ENCODE measurements around the gene IQSEC1.
A peak's percentile ranks its signal among the peaks of the same experiment; 100 is the strongest.
"Not testable (repeated sequence)": the region's sequence is repeated elsewhere in the genome, so short reads cannot be mapped to it uniquely, and the experiment has no call there.

Gene IQSEC1

DNA sequence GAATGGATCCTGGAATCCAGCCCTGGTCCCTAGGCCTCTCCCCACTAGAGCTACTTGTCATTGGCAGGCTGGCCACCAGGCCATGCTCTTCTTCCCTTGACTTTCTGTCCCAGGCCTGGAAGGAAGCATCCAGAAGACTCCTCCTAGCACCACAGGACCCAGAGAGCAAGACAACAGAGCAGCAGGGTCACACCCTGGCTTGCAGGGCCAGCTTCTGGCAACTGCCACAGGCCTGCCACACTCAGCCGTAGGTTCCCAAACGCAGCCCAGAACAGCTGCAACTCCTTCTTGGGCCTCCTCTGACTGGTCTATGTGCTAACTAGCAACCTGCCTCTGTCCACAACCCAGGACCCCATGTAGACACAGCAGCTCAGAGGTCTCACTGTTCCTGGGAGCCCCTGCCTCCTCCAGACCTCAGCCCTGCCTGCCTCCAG lies 195.1 kb downstream of the IQSEC1 start:
- FAIRE-seq (no peak), DNase-seq (ENCODE audit: low spot score) (no peak)

DNA sequence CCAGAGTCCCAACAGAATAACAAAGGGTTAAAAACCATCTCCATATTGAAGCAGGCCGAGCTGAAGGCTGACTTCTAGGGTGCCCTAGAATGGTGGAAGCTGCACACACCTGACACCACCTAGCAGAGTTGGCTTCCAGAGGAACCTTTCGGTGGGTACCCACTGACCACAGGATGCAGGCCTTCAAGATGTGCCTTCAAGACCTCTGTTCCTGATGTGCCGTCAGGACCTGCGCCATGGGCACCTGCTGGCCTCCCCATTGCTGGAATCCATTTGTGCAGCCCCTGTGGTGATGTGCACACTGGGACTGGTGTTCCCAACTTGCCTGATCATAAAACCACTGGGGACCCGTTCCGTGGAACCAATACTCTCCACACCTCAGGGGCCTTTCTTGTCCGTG lies 196.2 kb downstream of the IQSEC1 start:
- DNase-seq (ENCODE audit: low spot score) (no peak), FAIRE-seq (no peak)

- no peak for FAIRE-seq
These were observed 197.1 kb downstream of the IQSEC1 start for GRCh38 chr3:12875857-12876836.

GRCh38 chr3:12871404-12871983 lies 201.7 kb downstream of the IQSEC1 start:
- FAIRE-seq: no peak
- DNase-seq (ENCODE audit: low spot score): no peak

More at GRCh38 chr3:12875857-12876836, 197.1 kb downstream of the IQSEC1 start:
- no peak for DNase-seq (ENCODE audit: low spot score)

DNA sequence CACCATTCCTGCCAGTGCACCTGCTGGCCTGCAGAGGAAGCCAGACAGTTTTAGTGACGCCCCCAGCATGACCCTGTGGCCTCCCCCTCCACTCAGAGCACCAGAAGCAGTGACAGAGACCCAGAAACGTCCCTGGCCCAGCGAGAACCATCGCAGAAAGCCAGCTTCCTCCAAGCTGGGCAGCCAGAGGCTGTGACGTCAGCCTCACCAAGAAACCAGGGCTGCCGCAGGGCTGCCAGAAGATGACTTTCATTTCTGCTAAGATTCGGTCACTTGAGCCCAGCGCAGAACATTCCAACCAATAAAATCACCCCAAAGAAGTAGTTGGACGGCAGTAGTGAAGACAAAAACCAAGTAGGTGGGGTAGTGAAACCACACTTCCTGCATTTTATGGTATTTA lies 202.3 kb downstream of the IQSEC1 start:
- FAIRE-seq (no peak), DNase-seq (ENCODE audit: low spot score) (no peak)

- no peak for FAIRE-seq
These were observed 204.1 kb downstream of the IQSEC1 start for GRCh38 chr3:12869035-12869621.

GRCh38 chr3:12868039-12869034 lies 204.9 kb downstream of the IQSEC1 start:
- peak; percentile 85 for DNase-seq (ENCODE audit: low spot score)
- FAIRE-seq: no peak

More at GRCh38 chr3:12869035-12869621, 204.1 kb downstream of the IQSEC1 start:
- no peak for DNase-seq (ENCODE audit: low spot score)

DNA sequence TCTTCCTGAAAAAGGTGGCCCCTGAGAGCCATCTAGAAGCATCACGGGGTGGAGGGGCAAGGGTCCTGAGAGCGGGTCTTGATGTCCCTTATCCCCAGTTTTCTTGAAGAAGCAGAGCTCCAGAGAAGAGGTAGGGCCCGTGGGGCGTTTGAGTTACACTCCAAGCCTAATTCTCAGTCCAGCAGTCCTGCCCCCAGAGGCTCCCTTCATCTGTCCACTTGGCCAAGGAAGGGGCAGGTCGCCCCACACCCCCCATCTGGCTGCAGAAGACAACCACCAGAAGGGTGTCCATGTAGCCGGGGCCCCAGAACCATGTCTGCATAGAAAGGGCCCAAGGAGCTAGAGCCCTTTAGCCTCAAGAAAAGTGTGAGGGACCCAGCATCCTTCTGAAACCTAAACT lies 206.4 kb downstream of the IQSEC1 start:
- FAIRE-seq (no peak), DNase-seq (ENCODE audit: low spot score) (no peak)

- no peak for FAIRE-seq
These were observed 208.0 kb downstream of the IQSEC1 start for GRCh38 chr3:12865271-12865670.

GRCh38 chr3:12862387-12862786 lies 210.8 kb downstream of the IQSEC1 start:
- DNase-seq (ENCODE audit: low spot score) (no peak), FAIRE-seq (no peak)

More at GRCh38 chr3:12865271-12865670, 208.0 kb downstream of the IQSEC1 start:
- DNase-seq (ENCODE audit: low spot score): no peak

DNA sequence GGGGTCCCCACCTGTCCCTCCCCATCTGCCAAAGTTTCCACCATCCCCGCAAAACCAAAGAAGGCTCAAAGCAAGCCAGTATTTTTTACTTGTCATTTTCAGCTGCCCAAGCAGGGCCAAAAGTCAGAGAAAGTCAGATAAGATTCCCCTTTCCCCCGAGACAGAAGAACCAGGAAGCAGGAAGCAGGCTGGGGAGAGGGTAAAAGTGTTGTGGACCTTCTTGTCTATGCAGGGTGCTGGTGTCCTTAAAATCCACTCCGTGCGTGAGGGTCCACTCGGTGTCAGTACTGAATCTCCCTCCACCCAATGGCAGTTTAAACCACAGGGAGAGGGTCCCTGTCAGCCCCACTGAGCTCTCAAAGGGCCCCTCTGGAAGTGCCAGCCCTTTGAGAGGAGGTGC lies 211.6 kb downstream of the IQSEC1 start:
- no peak for FAIRE-seq
- no peak for DNase-seq (ENCODE audit: low spot score)

DNA sequence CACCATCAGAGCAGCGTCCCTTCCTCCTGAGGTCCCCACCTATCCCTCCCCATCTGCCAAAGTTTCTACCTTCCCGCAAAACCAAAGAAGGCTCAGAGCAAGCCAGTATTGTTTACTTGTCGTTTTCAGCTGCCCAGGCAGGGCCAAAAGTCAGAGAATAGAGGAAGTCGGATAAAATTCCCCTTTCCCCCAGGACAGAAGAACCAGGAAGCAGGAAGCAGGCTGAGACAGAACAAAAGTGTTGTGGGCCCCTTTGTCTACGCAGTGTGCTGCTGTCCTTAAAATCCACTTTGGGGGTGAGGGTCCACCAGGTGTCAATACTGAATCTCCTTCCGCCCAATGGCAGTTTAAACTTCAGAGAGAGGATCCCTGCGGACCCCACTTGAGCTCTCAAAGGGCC lies 213.4 kb downstream of the IQSEC1 start:
- no peak for DNase-seq (ENCODE audit: low spot score)
- FAIRE-seq: no peak

DNA sequence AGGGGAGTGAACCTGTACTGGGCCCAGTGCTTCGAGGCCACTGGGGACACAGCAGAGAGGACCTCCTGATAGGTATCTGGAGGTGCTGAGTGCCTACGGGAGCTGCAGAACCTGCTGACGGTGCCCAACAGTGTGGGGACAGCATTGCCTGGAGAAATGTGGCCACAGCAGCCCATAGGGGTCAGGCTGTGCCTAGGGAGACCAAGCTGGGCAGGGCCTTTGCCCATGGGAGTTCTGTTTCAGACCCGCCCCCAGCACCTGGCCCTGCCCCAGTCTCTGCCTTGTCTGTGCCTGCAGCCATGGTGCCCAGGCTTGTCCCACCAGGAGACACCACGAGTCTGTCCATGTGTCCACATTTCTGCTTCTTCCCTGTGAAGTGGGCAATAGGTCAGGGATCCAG lies 216.6 kb downstream of the IQSEC1 start:
- FAIRE-seq (no peak), DNase-seq (ENCODE audit: low spot score) (no peak)

- DNase-seq (ENCODE audit: low spot score): no peak
- FAIRE-seq: no peak
These were observed 218.7 kb downstream of the IQSEC1 start for GRCh38 chr3:12854565-12854964.

DNA sequence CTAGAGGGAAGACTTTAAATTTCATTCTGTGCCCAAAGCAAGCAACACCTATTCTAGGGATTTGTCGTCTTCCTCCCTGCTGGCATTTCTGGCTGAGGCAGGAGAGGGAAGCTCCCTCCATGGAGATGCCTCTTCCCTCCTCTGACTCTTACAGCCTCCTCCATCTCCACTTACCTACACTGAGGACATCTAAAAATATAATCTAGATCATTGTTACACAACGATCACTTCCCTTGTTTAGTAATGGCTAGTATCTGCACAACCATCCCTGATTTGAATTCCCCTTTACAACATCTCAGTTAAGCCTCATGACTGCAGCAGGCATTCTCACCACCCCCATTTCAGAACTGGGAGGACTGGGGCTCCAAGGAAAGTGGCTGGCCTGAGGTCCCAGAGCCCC lies 219.4 kb downstream of the IQSEC1 start:
- DNase-seq (ENCODE audit: low spot score); FAIRE-seq: not testable (repeated sequence)

DNA sequence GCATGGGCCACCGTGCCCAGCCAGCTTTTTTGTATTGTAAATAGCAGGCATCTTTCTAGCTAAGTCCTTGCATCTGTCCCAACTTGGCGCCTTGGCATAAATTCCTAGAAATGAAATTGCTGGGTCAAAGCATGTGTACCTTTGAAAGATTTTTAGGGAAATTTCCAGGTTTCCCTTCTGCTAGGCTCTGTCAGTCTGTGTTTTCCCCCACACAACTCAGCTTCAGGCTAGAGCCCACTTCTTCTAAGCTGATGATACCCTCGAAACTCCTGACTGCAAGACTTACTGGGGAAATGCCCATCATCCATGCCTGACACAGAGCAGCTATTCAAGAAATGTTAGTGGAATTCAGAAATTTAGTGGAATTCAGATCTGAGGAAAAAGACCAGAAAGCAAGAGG lies 221.0 kb downstream of the IQSEC1 start:
- FAIRE-seq: no peak
- DNase-seq (ENCODE audit: low spot score): no peak

Measured in urothelium cell line (cell line).